ENCODE data around the gene SCNM1.

- TF ChIP-seq REST (IDR thresholded peaks at IDR 0.05) (no peak), CTCF (IDR thresholded peaks at IDR 0.05; ENCODE audit: low read depth, low read length, missing input control) (no peak), SP1 (IDR thresholded peaks at IDR 0.05) (no peak), MAX (IDR thresholded peaks at IDR 0.05) (no peak), RAD21 (IDR thresholded peaks at IDR 0.05) (no peak), GABPA (IDR thresholded peaks at IDR 0.05 in 1 of 2, conservative IDR thresholded peaks at IDR 0.05 in 1 of 2) (no peak), HNF4G (IDR thresholded peaks at IDR 0.05) (no peak), JUND (IDR thresholded peaks at IDR 0.05) (no peak), ZBTB33 (IDR thresholded peaks at IDR 0.05) (no peak), TAF1 (conservative IDR thresholded peaks at IDR 0.05) (no peak), HNF4A (conservative IDR thresholded peaks at IDR 0.05) (no peak), YY1 (IDR thresholded peaks at IDR 0.05) (no peak)
Measured at GRCh38 chr1:151158751-151159251, 7.1 kb upstream of the SCNM1 start.

All from liver (tissue), 3 donors.